Fibroblast of the conjunctiva (primary cell): ENCODE measurements around the gene ELN.
A peak's percentile ranks its signal among the peaks of the same experiment; 100 is the strongest.

Experiments used
- DNase-seq: peaks from one replicate; pipeline ENCODE4 v3.0.0-alpha.2; 2010; ENCODE audit warnings: low read depth

The ELN gene

GRCh38 chr7:74063646-74064045, 35.7 kb downstream of the ELN start:
- no peak for DNase-seq

- DNase-seq: no peak
Measured at GRCh38 chr7:74064696-74065095, 36.7 kb downstream of the ELN start.

GRCh38 chr7:74066626-74067025, 38.7 kb downstream of the ELN start:
- DNase-seq: no peak

- DNase-seq: no peak
Measured at GRCh38 chr7:74068378-74069085, 40.6 kb downstream of the ELN start.

GRCh38 chr7:74069086-74069541, 41.1 kb downstream of the ELN start:
- DNase-seq: no peak

GRCh38 chr7:74069790-74070618, 42.0 kb downstream of the ELN start:
- DNase-seq: no peak

- DNase-seq: no peak
Measured at GRCh38 chr7:74070619-74070921, 42.6 kb downstream of the ELN start.

GRCh38 chr7:74071121-74071520, 43.1 kb downstream of the ELN start:
- no peak for DNase-seq

- no peak for DNase-seq
Measured at GRCh38 chr7:74074770-74075169, 46.8 kb downstream of the ELN start.

- no peak for DNase-seq
Measured at GRCh38 chr7:74078461-74078860, 50.5 kb downstream of the ELN start.

GRCh38 chr7:74082770-74083116, 54.8 kb downstream of the ELN start:
- DNase-seq: no peak

- DNase-seq: peak; percentile 50
Measured at GRCh38 chr7:74083117-74083876, 55.3 kb downstream of the ELN start, which contains the start of gene LIMK1. Gene LIMK1, plus strand, starts transcription at chr7:74083804. Its CDS starts 187 bp downstream, at chr7:74083991.

GRCh38 chr7:74083928-74084721, 56.2 kb downstream of the ELN start:
- DNase-seq: no peak

GRCh38 chr7:74084722-74085578, 57.0 kb downstream of the ELN start:
- DNase-seq: no peak

GRCh38 chr7:74087791-74088453, 59.9 kb downstream of the ELN start:
- DNase-seq: no peak

- no peak for DNase-seq
Measured at GRCh38 chr7:74092321-74092963, 64.5 kb downstream of the ELN start.

GRCh38 chr7:74092964-74093471, 65.0 kb downstream of the ELN start:
- DNase-seq: no peak

GRCh38 chr7:74093671-74094223, 65.8 kb downstream of the ELN start:
- no peak for DNase-seq
